ENCODE data around the gene RUVBL2. TPM values are rescaled to one million over a fixed set of nuclear protein-coding genes. Genes with fewer than 3 reads are reported as not detected.

Gene RUVBL2
- total RNA-seq, 1 donor from 2014 or later: 62.2 TPM

GRCh38 chr19:49061000-49061399, 67.3 kb downstream of the RUVBL2 start:
- TF ChIP-seq CTCF (IDR thresholded peaks at IDR 0.05; ENCODE audit: unreplicated experiment): no peak
- Mint-ChIP-seq H3K4me1 (peaks cover 41% of the 10 kb centered on the region), H3K4me3 (no peak overlapping the region), H3K9me3 (no peaks in the 10 kb centered on the region), H3K27me3 (ENCODE audit: low read depth) (peaks cover 24% of the 10 kb centered on the region), H3K27ac (no peak overlapping the region), H3K36me3 (peaks cover 4% of the 10 kb centered on the region)
- no peak for DNase-seq (ENCODE audit: low spot score in 2 of 2, unreplicated experiment in 2 of 2)

- H3K27me3 Mint-ChIP-seq (ENCODE audit: low read depth): peaks cover 24% of the 10 kb centered on the region
Measured at GRCh38 chr19:49061445-49061844, 67.8 kb downstream of the RUVBL2 start.

GRCh38 chr19:49064029-49064629, 70.4 kb downstream of the RUVBL2 start:
- peak overlapping the region; percentile 92 for H3K27ac Mint-ChIP-seq
- peak overlapping the region; percentile 72 for H3K4me3 Mint-ChIP-seq
- DNase-seq (ENCODE audit: low spot score in 2 of 2, unreplicated experiment in 2 of 2): no peak
- H3K4me1 Mint-ChIP-seq: peaks cover 47% of the 10 kb centered on the region
- no peaks in the 10 kb centered on the region for H3K9me3 Mint-ChIP-seq
- peaks cover 4% of the 10 kb centered on the region for H3K36me3 Mint-ChIP-seq
- peaks cover 3% of the 10 kb centered on the region for H3K27me3 Mint-ChIP-seq (ENCODE audit: low read depth)
- no peak for TF ChIP-seq CTCF (IDR thresholded peaks at IDR 0.05; ENCODE audit: unreplicated experiment)

More at GRCh38 chr19:49061445-49061844, 67.8 kb downstream of the RUVBL2 start:
- Mint-ChIP-seq H3K27ac (no peak overlapping the region), H3K4me1 (peaks cover 45% of the 10 kb centered on the region), H3K4me3 (no peak overlapping the region), H3K36me3 (peaks cover 4% of the 10 kb centered on the region), H3K9me3 (no peaks in the 10 kb centered on the region)
- no peak for TF ChIP-seq CTCF (IDR thresholded peaks at IDR 0.05; ENCODE audit: unreplicated experiment)
- no peak for DNase-seq (ENCODE audit: low spot score in 2 of 2, unreplicated experiment in 2 of 2)

GRCh38 chr19:49064768-49065611, 71.3 kb downstream of the RUVBL2 start, which contains the start of gene NTF4:
NTF4 (minus strand) TSS chr19:49064818; CDS start chr19:49061997, 2,821 bp downstream.
- Mint-ChIP-seq H3K4me3 (peak within 1 kb of the TSS; percentile 72), H3K9me3 (no peaks in the 10 kb centered on the region), H3K27ac (peak within 1 kb of the TSS; percentile 92), H3K27me3 (ENCODE audit: low read depth) (peaks cover 7% of the 10 kb centered on the region), H3K4me1 (peaks cover 46% of the 10 kb centered on the region), H3K36me3 (peaks cover 4% of the 10 kb centered on the region)
- no peak for TF ChIP-seq CTCF (IDR thresholded peaks at IDR 0.05; ENCODE audit: unreplicated experiment)
- DNase-seq (ENCODE audit: low spot score in 2 of 2, unreplicated experiment in 2 of 2): peak; percentile 65 to 78

Small RNAs within 50 kb of the gene (microRNA-seq; reads per million reads assigned to microRNA genes)
- not detected for gene MIR6798

Other genes with a start within 250 kb of the RUVBL2 start
- 0.45 to 0.80 TPM (median 0.49 TPM) in 3 replicates for gene IZUMO1, start 247.0 kb upstream of the RUVBL2 start, total RNA-seq
- gene FUT1, start 241.2 kb upstream of the RUVBL2 start, total RNA-seq: 3.5 to 4.4 TPM (median 4.3 TPM) in 3 replicates
- gene FGF21, start 238.4 kb upstream of the RUVBL2 start, total RNA-seq: not detected in 3 replicates
- 45.3 to 47.3 TPM (median 45.7 TPM) in 3 replicates for gene BCAT2, start 182.9 kb upstream of the RUVBL2 start, total RNA-seq
- gene HSD17B14, start 157.4 kb upstream of the RUVBL2 start, total RNA-seq: 22.9 to 29.6 TPM (median 27.1 TPM) in 3 replicates
- gene PLEKHA4, start 125.3 kb upstream of the RUVBL2 start, total RNA-seq: 25.7 to 28.6 TPM (median 26.9 TPM) in 3 replicates
- 158 to 170 TPM (median 158 TPM) in 3 replicates for gene PPP1R15A, start 121.5 kb upstream of the RUVBL2 start, total RNA-seq
- gene TULP2, start 95.1 kb upstream of the RUVBL2 start, total RNA-seq: 0.38 to 1.4 TPM (median 0.84 TPM) in 3 replicates
- 152 to 159 TPM (median 159 TPM) in 3 replicates for gene NUCB1, start 93.6 kb upstream of the RUVBL2 start, total RNA-seq
- 2.3 to 3.5 TPM (median 3.2 TPM) in 3 replicates for gene DHDH, start 60.2 kb upstream of the RUVBL2 start, total RNA-seq
- gene BAX, start 39.0 kb upstream of the RUVBL2 start, total RNA-seq: 119 to 129 TPM (median 119 TPM) in 3 replicates
- gene FTL, start 28.6 kb upstream of the RUVBL2 start, total RNA-seq: 1,022 to 1,078 TPM (median 1,064 TPM) in 3 replicates
- gene GYS1, start 578 bp upstream of the RUVBL2 start, total RNA-seq: 53.6 to 60.5 TPM (median 58.8 TPM) in 3 replicates
- gene LHB, start 23.2 kb downstream of the RUVBL2 start, total RNA-seq: not detected in 3 replicates
- gene CGB3, start 30.4 kb downstream of the RUVBL2 start, total RNA-seq: not detected in 3 replicates
- 0.71 to 4.7 TPM (median 1.2 TPM) in 3 replicates for gene CGB2, start 38.0 kb downstream of the RUVBL2 start, total RNA-seq
- 2.2 TPM in 1 of 3 replicates, not detected in the others for gene CGB1, start 43.0 kb downstream of the RUVBL2 start, total RNA-seq
- gene CGB5, start 50.0 kb downstream of the RUVBL2 start, total RNA-seq: 3.7 to 5.7 TPM (median 5.7 TPM) in 3 replicates
- gene CGB8, start 55.2 kb downstream of the RUVBL2 start, total RNA-seq: 0.29 to 0.31 TPM in 2 of 3 replicates, not detected in the other
- gene CGB7, start 63.9 kb downstream of the RUVBL2 start, total RNA-seq: 23.1 to 26.5 TPM (median 25.5 TPM) in 3 replicates
- 48.5 to 50.8 TPM (median 49.6 TPM) in 3 replicates for gene NTF4, start 70.9 kb downstream of the RUVBL2 start, total RNA-seq
- 0.07 TPM in 1 of 3 replicates, not detected in the others for gene KCNA7, start 78.8 kb downstream of the RUVBL2 start, total RNA-seq
- gene SNRNP70, start 91.6 kb downstream of the RUVBL2 start, total RNA-seq: 393 to 413 TPM (median 403 TPM) in 3 replicates
- gene LIN7B, start 120.5 kb downstream of the RUVBL2 start, total RNA-seq: 9.6 to 12.8 TPM (median 9.8 TPM) in 3 replicates
- 0.94 to 1.6 TPM (median 0.97 TPM) in 3 replicates for gene C19orf73, start 125.3 kb downstream of the RUVBL2 start, total RNA-seq
- gene PPFIA3, start 125.7 kb downstream of the RUVBL2 start, total RNA-seq: 9.9 to 11.9 TPM (median 11.6 TPM) in 3 replicates
- 13.6 to 17.6 TPM (median 14.7 TPM) in 3 replicates for gene HRC, start 161.5 kb downstream of the RUVBL2 start, total RNA-seq
- gene TRPM4, start 163.9 kb downstream of the RUVBL2 start, total RNA-seq: 45.9 to 58.5 TPM (median 53.5 TPM) in 3 replicates